ENCODE measurements around the gene LCNL1. TPM values are rescaled to one million over a fixed set of nuclear protein-coding genes. Genes with fewer than 3 reads are reported as not detected.
"Not testable (repeated sequence)": the region's sequence is repeated elsewhere in the genome, so short reads cannot be mapped to it uniquely, and the experiment has no call there.

The LCNL1 gene
- total RNA-seq, 1 donor from 2014 or later: 0.82 TPM

DNA sequence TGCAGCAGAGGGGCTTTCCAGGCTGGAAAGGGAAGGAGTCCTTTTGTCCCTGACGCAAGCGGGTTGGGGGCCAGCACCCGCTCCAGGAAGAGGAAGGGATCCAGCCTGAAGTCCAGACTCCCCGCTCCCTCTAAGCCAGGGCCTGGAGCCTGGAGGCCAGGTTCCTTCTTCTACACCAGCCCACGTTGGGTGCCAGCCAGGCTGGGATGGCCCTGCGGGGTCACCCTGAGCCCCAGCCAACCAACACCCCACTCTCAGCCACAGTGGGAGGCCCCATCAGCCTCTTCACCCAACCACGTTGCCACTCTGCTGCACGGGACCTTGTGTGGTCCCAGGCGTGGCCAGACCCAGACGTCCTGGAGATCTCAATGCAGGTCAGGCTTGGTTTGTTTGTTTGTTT, 50.1 kb downstream of the LCNL1 start:
- no peak for FAIRE-seq
- DNase-seq (ENCODE audit: low spot score in 2 of 2): no peak

DNA sequence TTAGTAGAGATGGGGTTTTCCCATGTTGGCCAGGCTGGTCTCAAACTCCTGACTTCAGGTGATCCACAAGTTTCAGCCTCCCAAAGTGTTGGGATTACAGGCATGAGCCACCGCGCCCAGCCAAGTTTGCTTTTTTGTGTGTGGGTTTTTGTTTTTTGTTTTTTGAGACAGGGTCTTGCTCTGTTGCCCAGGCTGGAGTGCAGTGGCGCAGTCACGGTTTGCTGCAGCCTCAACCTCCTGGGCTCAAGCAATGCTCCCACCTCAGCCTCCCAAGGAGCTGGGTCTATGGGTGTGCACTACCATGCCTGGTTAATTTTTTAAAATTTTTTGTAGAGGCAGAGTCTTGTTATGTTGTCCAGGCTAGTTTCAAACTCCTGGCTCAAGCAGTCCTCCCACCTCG, 50.7 kb downstream of the LCNL1 start:
- FAIRE-seq; DNase-seq (ENCODE audit: low spot score in 2 of 2): not testable (repeated sequence)

- FAIRE-seq (no peak), DNase-seq (ENCODE audit: low spot score in 2 of 2) (no peak)
These were observed 51.4 kb downstream of the LCNL1 start for GRCh38 chr9:137034039-137034708.

DNA sequence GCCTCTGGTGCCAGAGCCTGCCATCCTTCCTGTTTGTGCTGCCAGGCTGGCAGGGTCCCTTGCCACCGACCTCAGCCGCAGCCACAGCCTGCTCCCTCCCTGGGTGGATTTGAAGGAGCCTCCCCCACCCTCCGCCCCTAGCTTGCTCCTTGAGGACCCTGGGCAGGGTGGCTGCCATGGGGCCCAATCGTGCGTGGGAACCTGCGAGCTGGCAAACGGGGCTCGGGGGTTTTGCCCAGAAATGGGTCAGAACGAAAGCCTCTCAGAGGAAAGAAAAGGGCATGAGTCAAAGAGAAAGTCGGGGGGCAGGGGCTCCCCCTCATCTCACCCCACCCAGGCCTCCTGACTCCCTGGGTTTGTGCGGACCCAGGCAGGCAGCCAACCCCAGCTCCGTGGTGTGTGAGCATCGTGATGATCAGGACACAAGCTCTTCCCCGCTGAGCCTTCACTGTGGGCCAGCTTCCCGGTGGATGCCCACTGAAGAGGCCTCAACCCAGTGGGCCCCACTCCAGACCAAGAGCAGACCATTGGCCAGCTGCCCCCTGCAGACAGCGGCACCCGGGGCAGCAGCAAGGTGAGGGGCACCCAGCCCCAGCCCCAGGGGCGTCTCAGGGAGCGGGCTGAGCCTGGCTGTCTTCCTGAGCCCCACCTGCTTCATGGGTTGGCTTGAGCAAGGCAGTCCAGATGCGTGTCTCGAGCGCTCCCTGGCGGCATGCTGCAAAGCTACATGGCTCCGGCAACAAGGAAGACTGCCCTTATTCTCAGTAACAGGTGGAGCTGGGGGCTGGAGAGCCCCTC, 52.1 kb downstream of the LCNL1 start:
- no peak for FAIRE-seq
- DNase-seq (ENCODE audit: low spot score in 2 of 2): peak; percentile 89 to 92

Other genes with a start within 250 kb of the LCNL1 start
- gene LCN10, start 240.1 kb upstream of the LCNL1 start, total RNA-seq: not detected
- gene LCN6, start 234.5 kb upstream of the LCNL1 start, total RNA-seq: not detected
- not detected for gene LCN8, start 224.8 kb upstream of the LCNL1 start, total RNA-seq
- gene LCN15, start 218.5 kb upstream of the LCNL1 start, total RNA-seq: not detected
- 17.1 TPM for gene TMEM141, start 191.6 kb upstream of the LCNL1 start, total RNA-seq
- gene CCDC183, start 186.7 kb upstream of the LCNL1 start, total RNA-seq: 2.0 TPM
- gene RABL6, start 175.0 kb upstream of the LCNL1 start, total RNA-seq: 35.1 TPM
- 0.82 TPM for gene AJM1, start 140.5 kb upstream of the LCNL1 start, total RNA-seq
- 143 TPM for gene PHPT1, start 133.6 kb upstream of the LCNL1 start, total RNA-seq
- 4.1 TPM for gene MAMDC4, start 130.6 kb upstream of the LCNL1 start, total RNA-seq
- gene EDF1, start 116.7 kb upstream of the LCNL1 start, total RNA-seq: 140 TPM
- 7.3 TPM for gene TRAF2, start 96.5 kb upstream of the LCNL1 start, total RNA-seq
- gene FBXW5, start 38.3 kb upstream of the LCNL1 start, total RNA-seq: 62.4 TPM
- gene C8G, start 37.8 kb upstream of the LCNL1 start, total RNA-seq: not detected
- not detected for gene LCN12, start 30.7 kb upstream of the LCNL1 start, total RNA-seq
- gene PTGDS, start 5.5 kb upstream of the LCNL1 start, total RNA-seq: 61.1 TPM
- 13.5 TPM for gene PAXX, start 9.4 kb downstream of the LCNL1 start, total RNA-seq
- not detected for gene CLIC3, start 13.6 kb downstream of the LCNL1 start, total RNA-seq
- 20.8 TPM for gene ABCA2, start 45.2 kb downstream of the LCNL1 start, total RNA-seq
- gene FUT7, start 49.1 kb downstream of the LCNL1 start, total RNA-seq: not detected
- 16.3 TPM for gene NPDC1, start 63.2 kb downstream of the LCNL1 start, total RNA-seq
- gene ENTPD2, start 71.1 kb downstream of the LCNL1 start, total RNA-seq: 0.82 TPM
- 1.2 TPM for gene SAPCD2, start 87.6 kb downstream of the LCNL1 start, total RNA-seq
- 0.41 TPM for gene UAP1L1, start 94.5 kb downstream of the LCNL1 start, total RNA-seq
- 42.0 TPM for gene MAN1B1, start 104.0 kb downstream of the LCNL1 start, total RNA-seq
- 38.3 TPM for gene DPP7, start 131.7 kb downstream of the LCNL1 start, total RNA-seq
- 29.8 TPM for gene GRIN1, start 156.2 kb downstream of the LCNL1 start, total RNA-seq
- 0.41 TPM for gene LRRC26, start 187.1 kb downstream of the LCNL1 start, total RNA-seq
- not detected for gene TMEM210, start 189.1 kb downstream of the LCNL1 start, total RNA-seq
- 22.4 TPM for gene ANAPC2, start 205.6 kb downstream of the LCNL1 start, total RNA-seq
- gene SSNA1, start 205.7 kb downstream of the LCNL1 start, total RNA-seq: 24.5 TPM
- 6.1 TPM for gene TPRN, start 217.7 kb downstream of the LCNL1 start, total RNA-seq
- 34.2 TPM for gene TMEM203, start 222.7 kb downstream of the LCNL1 start, total RNA-seq
- 3.3 TPM for gene NDOR1, start 222.7 kb downstream of the LCNL1 start, total RNA-seq
- 0.82 TPM for gene RNF208, start 239.2 kb downstream of the LCNL1 start, total RNA-seq
- under 0.01 TPM for gene CYSRT1, start 242.2 kb downstream of the LCNL1 start, total RNA-seq
- gene RNF224, start 244.5 kb downstream of the LCNL1 start, total RNA-seq: not detected
- gene SLC34A3, start 247.9 kb downstream of the LCNL1 start, total RNA-seq: not detected